Stomach smooth muscle (tissue), 2 donors: ENCODE data around the gene PRH2.

Source experiments
- H3K27ac ChIP-seq: one replicate; pipeline ENCODE4 v1.7.0; 2013; ENCODE audit warnings: mild to moderate bottlenecking, low read length, inconsistent platforms
- H3K27me3 ChIP-seq, 2 donors: one replicate each; pipeline ENCODE4 v1.7.0; 2013; ENCODE audit warnings: low read length in 2 of 2; ENCODE audit not compliant: insufficient read depth in 2 of 2, control insufficient read depth in 1 of 2
- H3K36me3 ChIP-seq, 2 donors: one replicate each; pipeline ENCODE4 v1.7.0; 2013; ENCODE audit warnings: low read length in 2 of 2; ENCODE audit not compliant: control insufficient read depth in 2 of 2, insufficient read depth in 2 of 2
- H3K4me1 ChIP-seq: one replicate; pipeline ENCODE4 v1.7.0; 2013; ENCODE audit warnings: low read length; ENCODE audit not compliant: control insufficient read depth, insufficient read depth
- H3K4me3 ChIP-seq, 2 donors: one replicate each; pipeline ENCODE4 v1.7.0; 2013; ENCODE audit warnings: low read length in 2 of 2
- H3K9ac ChIP-seq, 2 donors: one replicate each; pipeline ENCODE4 v1.7.0; 2013; ENCODE audit warnings: low read length in 2 of 2, mild to moderate bottlenecking in 1 of 2
- H3K9me3 ChIP-seq, 2 donors: one replicate each; pipeline ENCODE4 v1.7.0; 2013; ENCODE audit warnings: low read length in 2 of 2; ENCODE audit not compliant: control insufficient read depth in 2 of 2
- donor health status: healthy.
- donor health status: Pancreatic carcinoma.

PRH2 gene

GRCh38 chr12:10928746-10929286, at the start of gene PRH2:
PRH2 (plus strand) TSS chr12:10929236; CDS start chr12:10929274, 38 bp downstream.
- Histone ChIP-seq H3K36me3 (no peaks in the 10 kb centered on the region), H3K4me1 (no peaks in the 10 kb centered on the region), H3K9me3 (no peaks in the 10 kb centered on the region), H3K4me3 (no peak within 1 kb of the TSS), H3K27me3 (no peaks in the 10 kb centered on the region), H3K27ac (no peak within 1 kb of the TSS), H3K9ac (no peak within 1 kb of the TSS)

GRCh38 chr12:10884086-10884725, 44.8 kb upstream of the PRH2 start, which contains the start of gene PRH1:
PRH1 (minus strand) TSS chr12:10884255; CDS start chr12:10884217, 38 bp downstream.
- no peak within 1 kb of the TSS for H3K9ac ChIP-seq
- no peaks in the 10 kb centered on the region for H3K4me1 ChIP-seq
- H3K36me3 ChIP-seq = peaks cover 0 to 2% of the 10 kb centered on the region in 2 donors
- no peaks in the 10 kb centered on the region for H3K27me3 ChIP-seq
- H3K27ac ChIP-seq = no peak within 1 kb of the TSS
- H3K9me3 ChIP-seq = no peaks in the 10 kb centered on the region
- H3K4me3 ChIP-seq = no peak within 1 kb of the TSS

DNA sequence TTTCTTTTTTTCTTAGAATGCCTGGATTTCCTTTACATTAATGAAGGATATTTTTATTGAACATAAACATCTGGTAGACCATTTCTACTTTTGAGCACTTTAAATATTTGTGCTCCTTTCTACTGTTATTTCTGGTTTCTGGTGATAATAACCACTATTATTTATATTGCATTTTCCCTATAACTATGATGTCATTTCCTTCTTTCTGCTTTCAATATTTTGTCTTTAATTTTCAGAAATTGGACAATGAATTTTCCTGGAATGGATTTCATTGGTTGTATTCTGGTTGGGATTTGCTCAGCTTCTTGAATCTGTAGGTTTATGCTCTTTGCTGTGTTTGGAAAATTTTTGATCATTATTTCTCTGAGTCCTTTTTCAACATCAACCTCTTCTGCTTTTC, 39.8 kb upstream of the PRH2 start:
- Histone ChIP-seq H3K27ac (no peak overlapping the region), H3K9me3 (no peaks in the 10 kb centered on the region), H3K27me3 (no peaks in the 10 kb centered on the region), H3K4me1 (no peaks in the 10 kb centered on the region), H3K4me3 (no peak overlapping the region), H3K9ac (no peak overlapping the region), H3K36me3 (no peaks in the 10 kb centered on the region)

- no peak overlapping the region for H3K9ac ChIP-seq
Observed at GRCh38 chr12:10891937-10892336, 37.1 kb upstream of the PRH2 start.

DNA sequence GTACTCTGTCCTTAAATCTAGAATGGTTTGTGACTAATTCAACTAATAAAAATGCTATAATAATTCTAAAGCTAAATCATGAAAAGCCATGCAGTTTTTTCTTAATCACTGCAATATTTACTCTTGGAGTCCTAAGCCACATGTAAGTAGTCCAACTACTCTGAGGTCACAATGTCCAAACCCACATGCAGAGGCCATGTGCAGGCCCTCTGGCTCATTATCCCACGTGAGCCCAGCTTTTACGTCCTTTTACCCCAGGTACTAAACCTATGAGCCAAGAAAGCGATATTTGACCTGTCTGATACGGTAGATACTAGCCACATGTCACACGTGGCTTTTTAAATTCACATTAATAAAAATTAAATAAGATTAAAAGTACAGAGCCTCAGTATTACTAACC, 32.2 kb upstream of the PRH2 start:
- Histone ChIP-seq H3K4me1 (no peaks in the 10 kb centered on the region), H3K9me3 (no peaks in the 10 kb centered on the region), H3K36me3 (no peaks in the 10 kb centered on the region), H3K27me3 (no peaks in the 10 kb centered on the region), H3K9ac (no peak overlapping the region), H3K4me3 (no peak overlapping the region), H3K27ac (no peak overlapping the region)

More at GRCh38 chr12:10891937-10892336, 37.1 kb upstream of the PRH2 start:
- Histone ChIP-seq H3K27ac (no peak overlapping the region), H3K4me3 (no peak overlapping the region), H3K36me3 (no peaks in the 10 kb centered on the region), H3K4me1 (no peaks in the 10 kb centered on the region), H3K9me3 (no peaks in the 10 kb centered on the region), H3K27me3 (no peaks in the 10 kb centered on the region)

DNA sequence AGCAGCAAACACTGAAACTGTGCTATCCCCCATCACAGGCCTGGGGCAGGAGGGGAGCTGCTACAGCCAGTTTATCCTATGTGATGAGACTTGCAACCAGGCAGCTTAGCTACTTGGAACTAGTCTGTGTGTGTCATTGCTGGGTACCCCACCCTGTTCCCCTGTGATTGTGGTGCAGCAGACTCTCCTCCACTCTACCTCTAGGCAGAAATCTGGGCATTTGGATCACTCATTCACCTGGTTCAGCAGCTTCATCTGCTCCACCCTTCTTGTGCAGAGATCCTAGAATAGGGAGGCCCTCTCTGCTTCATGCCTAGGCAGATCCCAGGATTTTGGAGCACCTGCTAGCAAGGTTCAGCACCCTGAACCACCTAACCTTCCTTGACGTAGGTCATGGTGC, 28.5 kb upstream of the PRH2 start:
- Histone ChIP-seq H3K27ac (no peak overlapping the region), H3K4me3 (no peak overlapping the region), H3K36me3 (no peaks in the 10 kb centered on the region), H3K27me3 (no peaks in the 10 kb centered on the region), H3K9ac (no peak overlapping the region), H3K4me1 (no peaks in the 10 kb centered on the region), H3K9me3 (peaks cover 0 to 16% of the 10 kb centered on the region in 2 donors)

GRCh38 chr12:10900972-10901371, 28.1 kb upstream of the PRH2 start:
- H3K9ac ChIP-seq = no peak overlapping the region
- H3K27ac ChIP-seq = no peak overlapping the region
- no peaks in the 10 kb centered on the region for H3K27me3 ChIP-seq
- H3K4me3 ChIP-seq = no peak overlapping the region
- no peaks in the 10 kb centered on the region for H3K4me1 ChIP-seq
- peaks cover 0 to 16% of the 10 kb centered on the region in 2 donors for H3K9me3 ChIP-seq
- no peaks in the 10 kb centered on the region for H3K36me3 ChIP-seq

GRCh38 chr12:10901427-10901826, 27.6 kb upstream of the PRH2 start:
- H3K36me3 ChIP-seq = no peaks in the 10 kb centered on the region
- H3K4me1 ChIP-seq = no peaks in the 10 kb centered on the region
- H3K27ac ChIP-seq = no peak overlapping the region
- no peak overlapping the region for H3K9ac ChIP-seq
- no peak overlapping the region for H3K4me3 ChIP-seq
- H3K9me3 ChIP-seq = peaks cover 0 to 16% of the 10 kb centered on the region in 2 donors
- no peaks in the 10 kb centered on the region for H3K27me3 ChIP-seq

GRCh38 chr12:10904686-10905085, 24.4 kb upstream of the PRH2 start:
- Histone ChIP-seq H3K4me1 (no peaks in the 10 kb centered on the region), H3K36me3 (no peaks in the 10 kb centered on the region), H3K4me3 (no peak overlapping the region), H3K27me3 (no peaks in the 10 kb centered on the region), H3K9ac (no peak overlapping the region), H3K9me3 (peaks cover 0 to 16% of the 10 kb centered on the region in 2 donors), H3K27ac (no peak overlapping the region)

DNA sequence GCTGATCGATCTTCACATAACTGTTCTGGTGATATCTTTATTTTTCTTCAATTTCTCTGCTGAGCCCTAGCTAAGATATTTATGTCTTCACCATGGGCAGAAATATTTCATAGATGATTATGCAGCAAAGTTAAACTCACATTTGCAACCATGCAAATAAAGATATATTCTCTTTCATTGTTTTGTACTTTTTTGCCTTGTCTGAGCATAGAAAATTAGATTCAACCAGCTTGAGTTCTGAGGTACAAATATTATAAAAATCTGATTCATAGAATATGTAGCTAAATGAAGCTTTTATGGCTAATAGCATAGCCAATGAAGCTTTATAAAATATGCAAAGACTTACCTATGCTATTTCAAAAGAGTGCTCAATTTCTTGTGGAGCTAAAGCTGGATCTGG, 19.6 kb upstream of the PRH2 start, which contains the start of gene TAS2R13:
TSS of gene TAS2R13 (minus strand) at position 101 of the 400 bp plus-strand sequence. CDS start 264 bp downstream, outside the sequence.
- Histone ChIP-seq H3K4me3 (no peak within 1 kb of the TSS), H3K27ac (no peak within 1 kb of the TSS), H3K9me3 (peaks cover 0 to 7% of the 10 kb centered on the region in 2 donors)

DNA sequence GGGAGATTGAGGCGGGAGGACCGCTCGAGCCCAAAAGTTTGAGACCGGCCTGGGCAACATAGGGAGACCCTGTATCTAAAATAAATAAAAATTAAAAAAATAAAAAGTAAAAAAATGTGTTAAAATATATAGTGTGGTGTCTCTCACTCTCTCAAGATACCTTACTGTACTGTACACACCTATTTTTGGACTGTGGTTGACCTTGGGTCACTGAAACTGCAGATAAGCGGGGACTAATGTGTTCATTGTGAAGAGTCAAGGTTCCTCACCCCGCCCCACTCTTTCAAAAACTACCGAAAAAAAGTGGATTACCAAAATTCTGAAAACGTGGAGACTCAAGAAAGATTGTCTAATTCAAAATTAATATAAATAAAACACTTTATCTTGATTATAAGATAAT, 18.7 kb upstream of the PRH2 start:
- H3K27ac ChIP-seq = no peak overlapping the region
- H3K9me3 ChIP-seq = no peaks in the 10 kb centered on the region
- H3K27me3 ChIP-seq = no peaks in the 10 kb centered on the region
- H3K4me3 ChIP-seq = no peak overlapping the region
- H3K36me3 ChIP-seq = no peaks in the 10 kb centered on the region
- H3K9ac ChIP-seq = no peak overlapping the region
- H3K4me1 ChIP-seq = no peaks in the 10 kb centered on the region

More for the DNA sequence above, 19.6 kb upstream of the PRH2 start, which contains the start of gene TAS2R13:
- Histone ChIP-seq H3K9ac (no peak within 1 kb of the TSS), H3K36me3 (no peaks in the 10 kb centered on the region), H3K27me3 (no peaks in the 10 kb centered on the region), H3K4me1 (no peaks in the 10 kb centered on the region)
